Activated CD8-positive, alpha-beta memory T cell treated with anti-CD3 and anti-CD28 coated beads, Interleukin-2, amount 50 U/mL, for 4 hours (primary cell): Measurements from ENCODE around the gene PRSS33.
A peak's percentile ranks its signal among the peaks of the same experiment; 100 is the strongest.

ENCODE experiments used
- DNase-seq: peaks from one replicate; pipeline ENCODE4 v3.0.0-alpha.2; 2020

The PRSS33 gene

DNA sequence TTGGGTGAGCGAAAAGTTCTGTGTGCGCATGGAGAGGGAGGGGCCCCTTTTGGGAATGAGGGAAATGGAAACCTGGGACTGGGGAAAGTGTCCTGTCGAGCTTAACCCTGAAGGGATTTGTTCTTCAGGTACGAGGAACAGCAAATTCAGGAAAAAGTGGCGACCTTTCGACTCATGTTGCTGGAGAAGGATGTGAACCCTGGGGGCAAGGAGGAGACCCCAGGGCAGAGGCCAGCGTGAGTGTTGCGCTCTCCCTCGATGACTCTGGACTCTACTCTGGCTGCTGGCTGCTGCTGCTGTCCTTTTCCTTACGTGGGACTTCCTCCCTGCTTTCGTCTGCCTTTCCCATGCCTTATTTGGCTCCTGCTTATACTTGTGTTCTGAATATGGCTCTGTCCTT is 30.0 kb downstream of the PRSS33 start:
- DNase-seq = no peak

GRCh38 chr16:2756288-2757015 is 30.9 kb downstream of the PRSS33 start:
- DNase-seq = no peak

GRCh38 chr16:2755158-2755557 is 32.2 kb downstream of the PRSS33 start:
- DNase-seq = no peak

DNA sequence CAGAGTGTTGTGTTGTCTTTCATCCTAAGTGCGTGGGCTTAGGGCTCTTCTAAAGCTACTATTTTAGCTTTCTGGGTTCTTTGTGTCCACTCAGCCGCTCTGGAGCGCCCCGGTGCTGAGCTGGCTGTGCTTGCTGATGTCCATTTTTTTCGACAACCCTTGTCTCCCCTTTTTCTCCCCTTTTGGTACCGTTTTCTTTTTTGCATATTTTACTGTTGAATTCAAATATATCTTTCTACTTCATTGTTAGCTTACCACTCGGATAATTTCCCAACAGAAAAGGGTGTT is 33.7 kb downstream of the PRSS33 start:
- no peak for DNase-seq

GRCh38 chr16:2752850-2753732 is 34.3 kb downstream of the PRSS33 start:
- no peak for DNase-seq

GRCh38 chr16:2752035-2752849 is 35.1 kb downstream of the PRSS33 start, which contains the start of gene SRRM2:
TSS of gene SRRM2 (plus strand) at chr16:2752638. CDS start at chr16:2756365, 3,727 bp downstream.
- DNase-seq = peak; percentile 92

DNA sequence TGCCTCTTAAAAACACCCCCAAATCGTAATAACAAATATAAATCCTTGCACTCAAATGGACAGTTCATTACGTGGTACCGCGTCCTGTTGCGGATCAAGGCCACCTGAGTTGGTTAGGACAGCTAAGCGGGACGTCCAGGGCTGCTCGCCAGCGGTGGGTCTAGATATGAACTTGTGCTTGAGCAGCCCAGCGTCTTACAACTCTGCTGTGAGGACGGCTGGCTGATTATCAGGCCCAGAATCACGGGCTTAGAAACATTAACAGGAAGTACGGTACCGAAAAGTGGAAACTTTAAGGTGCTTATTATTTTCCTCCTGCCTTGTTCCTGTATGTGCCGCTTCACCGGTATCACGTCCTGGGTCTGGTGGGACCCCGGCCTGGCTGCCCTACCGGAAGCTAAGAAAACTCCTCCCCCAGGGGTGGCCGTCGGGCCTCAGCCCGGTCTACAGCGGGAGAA is 35.8 kb downstream of the PRSS33 start:
- no peak for DNase-seq

GRCh38 chr16:2749936-2750335 is 37.4 kb downstream of the PRSS33 start:
- DNase-seq = no peak

GRCh38 chr16:2749476-2749875 is 37.9 kb downstream of the PRSS33 start:
- no peak for DNase-seq

GRCh38 chr16:2748757-2749455 is 38.5 kb downstream of the PRSS33 start:
- DNase-seq = no peak

DNA sequence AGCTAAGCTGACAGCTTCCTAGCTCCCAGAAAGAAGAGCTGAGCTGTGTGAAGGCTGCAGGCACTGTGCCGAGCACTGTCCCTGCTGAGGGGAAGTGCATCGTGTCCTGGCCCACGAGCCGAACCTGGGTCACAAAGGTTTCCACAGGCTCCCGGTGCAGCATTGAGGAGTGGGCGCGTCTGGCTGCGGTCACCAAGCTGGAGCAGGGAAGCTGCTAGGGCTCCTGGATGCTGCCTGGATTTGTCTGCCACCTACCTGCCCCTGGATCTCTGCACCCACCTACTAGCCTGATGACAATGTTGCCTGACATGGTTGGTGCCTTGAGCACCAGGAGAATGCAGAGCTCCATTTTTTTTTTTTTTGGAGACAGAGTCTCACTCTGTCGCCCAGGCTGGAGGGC is 41.4 kb downstream of the PRSS33 start:
- DNase-seq = no peak

- no peak for DNase-seq
These were observed 42.1 kb downstream of the PRSS33 start for GRCh38 chr16:2745116-2745890.

- no peak for DNase-seq
These were observed 42.6 kb downstream of the PRSS33 start for GRCh38 chr16:2744711-2745110.

- no peak for DNase-seq
These were observed 44.2 kb downstream of the PRSS33 start for GRCh38 chr16:2743007-2743810.

- DNase-seq = no peak
These were observed 44.9 kb downstream of the PRSS33 start for GRCh38 chr16:2742323-2743006.

DNA sequence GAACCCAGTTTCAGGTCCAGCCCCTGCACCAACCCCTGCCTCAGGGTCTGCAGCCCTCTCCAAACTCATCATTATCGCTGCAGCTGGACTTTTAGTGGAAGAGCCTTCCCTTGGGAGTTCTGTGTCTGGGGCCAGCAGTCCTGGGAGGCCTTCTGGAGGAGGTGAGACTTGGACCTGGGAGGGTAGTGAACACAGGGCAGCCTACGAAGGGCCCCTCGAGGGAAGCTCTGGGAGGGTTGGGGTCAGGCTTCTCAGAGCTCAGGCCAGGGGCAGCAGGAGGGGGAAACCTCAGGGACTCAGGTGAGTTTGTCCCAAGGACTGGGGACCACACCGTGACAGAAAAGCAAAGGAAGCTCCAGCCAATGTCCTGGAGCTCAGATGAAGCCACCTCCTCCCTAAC is 46.2 kb downstream of the PRSS33 start:
- DNase-seq = no peak

DNA sequence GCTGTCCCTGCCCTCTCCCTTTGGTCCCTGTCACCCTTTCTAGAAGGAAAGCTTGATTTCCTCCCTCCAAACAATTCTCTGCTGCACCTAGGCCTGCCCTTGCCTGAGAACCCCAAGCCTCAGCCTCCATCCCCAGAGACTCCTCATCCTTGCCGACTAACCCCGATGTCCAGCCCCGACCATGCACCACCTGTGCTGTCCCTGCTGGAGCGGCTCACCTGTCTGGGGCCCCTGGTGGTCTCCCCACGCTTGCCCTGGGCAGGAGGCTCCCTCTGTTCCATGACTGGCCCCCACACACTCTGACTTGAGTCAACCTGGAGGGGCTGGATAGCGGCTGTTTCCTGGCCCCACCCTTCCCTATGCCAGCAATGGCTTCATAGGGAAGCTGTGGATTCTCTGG is 46.9 kb downstream of the PRSS33 start:
- DNase-seq = no peak

DNA sequence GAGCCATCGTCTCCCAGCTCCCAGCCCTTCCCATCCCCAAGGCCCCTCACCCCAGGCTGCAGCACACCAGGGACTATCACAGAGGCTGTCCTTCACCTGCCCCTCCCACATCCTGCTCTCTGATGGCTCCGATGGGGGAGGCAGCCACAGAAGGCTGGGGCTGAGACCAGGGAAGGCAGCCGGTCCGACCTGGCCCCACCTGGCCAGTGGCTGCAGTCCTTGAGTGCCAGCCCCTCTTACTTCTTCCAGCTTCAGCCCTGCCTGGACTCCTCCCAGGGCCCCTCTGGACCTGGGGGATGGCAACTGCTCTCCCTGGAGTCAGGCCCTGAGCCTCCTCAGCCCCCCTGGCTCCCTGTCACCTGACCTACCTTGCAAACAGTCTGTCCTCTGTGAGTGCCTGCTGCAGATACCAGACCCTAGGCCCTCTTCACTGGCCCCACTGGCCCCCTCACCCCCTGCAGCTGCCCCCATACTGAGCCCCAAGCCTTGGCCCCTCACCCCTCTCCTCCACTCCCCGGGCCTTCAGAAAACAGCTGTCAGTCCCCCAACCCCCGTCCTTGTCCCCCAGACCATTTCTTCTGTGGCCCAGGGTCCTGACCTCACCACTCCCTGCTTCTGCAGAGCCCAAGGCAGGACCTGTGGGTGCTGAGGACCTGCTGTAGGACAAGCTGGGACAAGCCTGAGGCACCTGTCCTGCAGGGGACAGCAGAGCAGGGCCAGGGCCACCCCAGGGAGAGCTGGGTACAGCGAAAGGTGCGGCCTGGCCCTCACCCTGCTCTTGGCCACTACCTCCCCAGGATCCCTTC is 47.5 kb downstream of the PRSS33 start:
- DNase-seq = no peak

DNA sequence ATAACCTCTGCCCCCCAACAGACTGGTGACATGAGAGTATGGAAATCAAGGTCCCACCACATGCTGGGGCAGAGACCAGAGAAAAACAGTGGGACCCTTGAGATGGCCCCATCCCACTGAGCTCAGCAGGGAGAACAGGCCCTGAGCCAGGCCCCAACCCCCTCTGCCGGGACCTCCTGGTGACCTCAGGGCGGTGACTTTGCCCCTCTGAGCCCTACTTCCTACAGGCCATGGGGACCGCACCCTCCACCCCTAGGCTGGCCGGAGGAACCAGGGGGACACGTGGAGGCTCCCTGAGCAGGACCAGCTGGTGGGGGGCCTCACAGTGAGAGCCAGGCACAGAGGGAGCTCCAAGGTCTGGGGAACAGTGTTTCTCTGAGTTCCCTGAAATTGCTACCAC is 48.7 kb downstream of the PRSS33 start:
- DNase-seq = no peak
